A673 (cell line): Measurements from ENCODE around the gene CRHR1.

ENCODE experiments used
- EZH2 ChIP-seq: fragments of 200-600 bp; sonication (generic); IDR thresholded peaks from 2 replicates; pipeline ENCODE4 v1.6.1; 2017; ENCODE audit warnings: borderline replicate concordance, low read depth, mild to moderate bottlenecking, mixed read lengths, antibody characterized with exemption, low read length; ENCODE audit not compliant: poor library complexity, severe bottlenecking
- TF ChIP-seq, protein P1 (sequence below): fragments of 300-800, 200-600 bp; sonication (generic); conservative IDR thresholded peaks from 2 replicates; pipeline ENCODE4 v1.5.1; 2017; ENCODE audit warnings: low read depth, mild to moderate bottlenecking, antibody characterized with exemption, low read length, moderate library complexity, mixed read lengths

- TF ChIP-seq, protein P1, sequence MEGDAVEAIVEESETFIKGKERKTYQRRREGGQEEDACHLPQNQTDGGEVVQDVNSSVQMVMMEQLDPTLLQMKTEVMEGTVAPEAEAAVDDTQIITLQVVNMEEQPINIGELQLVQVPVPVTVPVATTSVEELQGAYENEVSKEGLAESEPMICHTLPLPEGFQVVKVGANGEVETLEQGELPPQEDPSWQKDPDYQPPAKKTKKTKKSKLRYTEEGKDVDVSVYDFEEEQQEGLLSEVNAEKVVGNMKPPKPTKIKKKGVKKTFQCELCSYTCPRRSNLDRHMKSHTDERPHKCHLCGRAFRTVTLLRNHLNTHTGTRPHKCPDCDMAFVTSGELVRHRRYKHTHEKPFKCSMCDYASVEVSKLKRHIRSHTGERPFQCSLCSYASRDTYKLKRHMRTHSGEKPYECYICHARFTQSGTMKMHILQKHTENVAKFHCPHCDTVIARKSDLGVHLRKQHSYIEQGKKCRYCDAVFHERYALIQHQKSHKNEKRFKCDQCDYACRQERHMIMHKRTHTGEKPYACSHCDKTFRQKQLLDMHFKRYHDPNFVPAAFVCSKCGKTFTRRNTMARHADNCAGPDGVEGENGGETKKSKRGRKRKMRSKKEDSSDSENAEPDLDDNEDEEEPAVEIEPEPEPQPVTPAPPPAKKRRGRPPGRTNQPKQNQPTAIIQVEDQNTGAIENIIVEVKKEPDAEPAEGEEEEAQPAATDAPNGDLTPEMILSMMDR, result no peak
- no peak for TF ChIP-seq EZH2
Observed at GRCh38 chr17:45851464-45851863, 67.3 kb downstream of the CRHR1 start.
